DMS 273 (cell line): ENCODE results near the gene PROCA1.

Experiments
- DNase-seq: peaks from one replicate; lab custom pipeline; 2025; ENCODE audit not compliant: unreplicated experiment; lab: John Stamatoyannopoulos, UW

PROCA1 gene, protein sequence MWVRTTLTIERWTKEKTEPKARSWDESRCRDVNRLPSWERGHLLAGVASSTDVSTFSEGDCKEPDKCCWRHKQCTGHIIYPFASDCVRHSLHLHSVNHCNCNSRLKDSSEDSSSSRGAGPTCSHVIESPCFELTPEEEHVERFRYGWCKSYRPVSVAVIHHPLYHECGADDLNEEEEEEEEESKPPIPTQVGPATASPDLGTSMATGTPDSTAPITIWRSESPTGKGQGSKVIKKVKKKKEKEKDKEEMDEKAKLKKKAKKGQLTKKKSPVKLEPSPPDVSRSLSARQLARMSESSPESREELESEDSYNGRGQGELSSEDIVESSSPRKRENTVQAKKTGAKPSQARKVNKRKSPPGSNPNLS

DNA sequence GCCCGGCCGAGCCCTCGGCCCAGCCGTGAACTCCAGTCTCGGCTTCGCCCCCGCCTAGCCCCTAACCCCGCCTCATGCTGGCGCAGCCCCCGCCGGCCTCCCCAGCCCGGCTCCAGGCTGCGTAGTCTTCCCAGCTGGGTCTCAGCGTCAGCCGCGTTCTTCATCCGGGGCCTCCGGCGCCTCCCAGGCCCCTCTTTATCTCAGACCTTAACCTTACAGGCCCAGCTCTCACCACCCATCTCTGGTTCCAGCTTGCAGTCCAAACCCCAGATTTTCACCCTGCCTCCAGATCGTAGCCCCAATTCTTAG is at the start of gene PROCA1:
Gene PROCA1 (minus strand): TSS at position 166 of the 309 bp plus-strand sequence. CDS start 228 bp downstream, outside the sequence.
- DNase-seq: no peak

DNA sequence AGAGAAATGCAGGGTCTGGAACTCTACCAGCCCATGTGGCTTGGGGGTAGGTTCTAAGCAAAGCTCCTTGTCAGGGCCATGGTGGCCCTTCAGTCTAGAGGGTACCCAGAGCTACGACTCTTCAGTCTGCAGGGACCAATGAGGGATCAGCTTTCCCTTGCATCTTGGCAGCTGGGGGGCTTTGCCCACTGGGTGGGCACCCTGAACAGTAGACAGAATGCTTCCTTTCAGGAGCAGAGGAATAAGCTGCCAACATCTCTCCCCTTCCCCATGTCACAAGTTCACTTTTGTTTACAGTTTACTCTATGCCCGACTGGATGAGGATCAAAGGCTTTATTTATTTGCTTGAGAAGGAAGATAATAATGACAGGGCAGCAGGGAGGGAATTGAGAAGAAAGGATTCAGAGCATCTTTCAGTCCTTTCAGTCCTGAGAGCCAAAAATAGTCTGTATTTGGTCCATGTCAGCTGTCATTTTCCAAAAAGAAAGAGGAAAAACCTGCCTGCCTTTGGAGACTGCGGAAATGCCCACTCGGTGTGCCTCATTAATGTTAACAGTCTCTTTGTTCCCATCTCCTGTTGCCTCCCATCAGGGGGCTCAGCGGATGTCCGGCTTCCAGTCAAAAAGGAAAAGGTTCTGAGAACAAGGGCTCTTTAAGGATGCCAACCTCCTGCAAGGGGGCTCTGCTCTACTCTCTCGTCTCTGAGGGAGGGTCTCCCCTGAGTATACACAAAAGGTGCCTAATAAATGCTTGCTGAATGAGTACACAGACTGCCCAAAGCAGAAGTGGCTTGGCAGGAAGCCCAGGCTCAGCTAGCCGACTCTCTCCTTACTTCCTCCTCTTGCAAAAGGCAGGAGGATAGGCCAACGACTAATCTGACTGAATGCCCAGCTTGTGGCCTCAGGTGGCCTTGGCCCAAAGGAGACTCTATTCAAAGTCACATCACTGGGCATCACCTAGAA is 49.2 kb upstream of the PROCA1 start:
- DNase-seq: no peak

DNA sequence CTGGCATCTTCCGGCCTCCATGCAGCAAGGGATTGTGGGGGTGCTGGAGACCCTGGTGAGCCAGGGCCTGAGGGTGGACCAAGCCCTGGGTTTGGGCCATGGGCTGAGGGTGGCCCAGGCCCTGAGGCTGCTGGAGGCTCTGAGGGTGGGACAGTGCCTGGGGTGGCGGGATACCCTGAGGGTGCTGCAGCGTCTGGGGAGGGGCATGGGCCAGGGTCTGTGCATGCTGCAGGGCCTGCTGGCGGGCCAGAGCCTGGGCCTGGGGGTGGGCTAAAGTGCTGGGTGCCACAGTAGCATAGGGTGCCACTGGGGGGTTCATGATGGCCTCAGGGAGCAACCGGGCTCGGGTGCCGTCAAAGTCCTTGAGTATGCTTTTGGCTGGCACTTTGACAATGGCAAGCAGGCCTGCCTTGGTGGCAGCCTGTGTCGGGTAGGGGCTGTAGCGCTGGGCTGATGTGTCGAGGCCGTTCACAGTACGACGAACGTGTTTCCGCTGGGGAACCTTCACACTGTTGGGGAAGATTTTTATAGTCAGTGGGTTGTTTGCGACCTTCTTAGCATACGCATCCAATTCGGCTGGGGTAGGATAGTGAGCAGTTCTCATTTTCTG is 47.7 kb upstream of the PROCA1 start:
- no peak for DNase-seq

DNA sequence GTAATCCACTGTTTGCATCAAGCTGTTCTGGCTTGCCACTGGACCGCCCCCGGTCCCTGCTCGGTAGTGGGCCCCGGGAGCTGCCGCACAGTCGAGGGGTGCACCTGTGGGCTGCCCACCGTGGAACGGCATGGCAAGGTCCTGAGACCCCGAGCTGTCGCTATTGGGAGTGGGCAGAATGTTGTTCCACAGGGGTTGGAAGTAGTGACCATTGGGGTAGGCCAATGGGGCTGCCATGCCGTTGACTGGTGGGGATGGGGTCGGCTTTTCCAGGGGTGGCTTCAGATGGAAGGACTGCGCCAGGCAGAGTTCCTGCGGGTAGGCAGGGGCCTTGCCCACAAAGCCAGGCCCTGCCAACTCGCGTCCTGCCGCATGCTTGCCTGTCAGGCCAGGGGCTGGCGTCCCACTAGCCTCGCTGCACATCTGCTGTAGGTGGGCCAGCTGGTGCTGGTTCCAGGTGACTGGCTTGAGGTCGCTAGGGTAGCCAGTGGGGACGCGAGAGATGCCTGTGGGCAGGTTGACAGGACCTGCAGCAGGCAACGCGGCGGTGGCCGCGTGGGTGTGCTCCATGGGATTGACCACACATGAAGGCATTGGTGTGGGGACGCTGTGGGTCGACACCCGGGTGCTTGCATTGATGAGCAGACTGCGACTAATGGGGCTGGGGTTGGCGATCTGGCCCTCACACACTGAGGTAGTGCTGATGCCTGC is 46.9 kb upstream of the PROCA1 start:
- no peak for DNase-seq

DNA sequence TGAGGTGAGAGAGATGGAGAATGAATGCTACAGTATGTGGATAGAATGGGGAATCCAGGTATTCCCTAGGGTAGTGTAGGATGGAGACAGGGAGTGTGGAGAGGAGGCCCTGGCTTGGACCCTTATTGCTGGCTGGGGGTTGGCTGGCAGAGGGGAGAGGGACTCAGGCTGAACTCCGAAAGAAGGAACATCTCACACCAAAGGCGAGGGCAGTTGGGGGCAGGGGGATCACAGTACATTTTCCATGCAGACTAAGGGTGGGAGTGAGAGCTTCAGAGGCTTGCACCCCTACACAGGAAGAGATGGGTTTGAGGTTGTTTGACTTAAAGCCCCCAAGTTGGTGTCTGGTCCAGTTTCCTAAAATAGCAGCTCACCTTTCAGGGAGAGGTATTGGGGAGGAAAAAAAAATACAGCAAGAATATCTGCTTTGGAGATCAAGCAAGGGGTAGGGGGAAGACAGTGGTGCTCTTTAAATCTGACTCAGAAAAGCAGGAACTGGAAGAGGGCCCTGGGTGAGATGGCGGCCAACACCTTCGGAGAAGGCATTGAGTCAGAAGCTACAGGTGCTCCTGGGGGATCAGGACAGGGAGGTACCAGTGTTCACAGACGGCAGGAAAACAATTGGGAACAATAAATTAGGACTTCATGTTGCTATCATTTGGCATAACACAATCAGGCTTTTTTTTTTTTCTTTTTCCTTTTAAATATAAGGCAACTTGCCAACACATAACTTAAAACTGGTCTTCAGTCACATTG is 44.5 kb upstream of the PROCA1 start:
- DNase-seq: no peak

DNA sequence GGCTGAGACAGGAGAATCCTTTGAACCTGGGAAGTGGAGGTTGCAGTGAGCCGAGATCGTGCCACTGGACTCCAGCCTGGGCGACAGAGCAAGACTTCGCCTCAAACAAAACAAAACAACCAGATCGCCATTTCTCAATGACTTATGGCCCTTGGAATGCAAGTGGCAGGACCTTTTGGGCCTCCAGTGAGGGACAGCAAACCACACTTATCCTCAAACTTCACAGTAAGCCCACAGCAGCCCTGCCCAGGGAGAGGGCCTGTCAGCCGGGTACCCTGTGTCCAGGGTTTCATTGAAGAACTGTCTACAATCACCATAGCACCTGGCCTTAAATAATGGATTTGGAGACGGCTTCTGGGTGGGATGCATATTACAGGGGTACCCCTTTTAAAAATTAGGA is 43.8 kb upstream of the PROCA1 start:
- DNase-seq: no peak

DNA sequence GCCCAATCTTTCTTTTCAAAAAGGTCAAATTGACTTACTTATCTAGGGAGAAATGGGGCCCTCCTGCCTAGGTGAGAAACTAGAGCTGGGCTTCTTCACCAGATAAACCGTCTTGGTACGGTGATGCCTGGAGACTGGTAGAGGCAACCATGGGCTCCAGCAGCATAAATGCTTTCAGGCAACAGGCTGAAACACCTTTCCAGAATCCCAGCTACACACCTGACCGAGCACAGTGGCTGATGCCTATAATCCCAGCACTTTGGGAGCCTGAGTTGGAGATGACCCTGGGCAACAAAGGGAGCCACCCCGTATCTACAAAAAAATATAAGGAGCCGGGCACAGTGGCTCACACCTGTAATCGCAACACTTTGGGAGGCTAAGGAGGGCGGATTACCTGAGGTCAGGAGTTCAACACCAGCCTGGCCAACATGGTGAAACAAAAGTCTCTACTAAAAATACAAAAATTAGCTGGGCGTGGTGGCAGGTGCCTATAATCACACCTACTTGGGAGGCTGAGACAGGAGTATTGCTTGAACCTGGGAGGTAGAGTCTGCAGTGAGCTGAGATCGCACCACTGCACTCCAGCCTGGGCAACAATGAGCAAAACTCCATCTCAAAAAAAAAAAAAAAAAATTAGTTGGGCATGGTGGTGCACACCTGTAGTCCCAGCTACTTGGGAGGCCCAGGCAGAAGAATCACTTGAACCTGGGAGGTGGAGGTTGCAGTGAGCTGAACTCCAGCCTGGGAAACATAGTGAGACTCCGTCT is 40.1 kb upstream of the PROCA1 start:
- no peak for DNase-seq

DNA sequence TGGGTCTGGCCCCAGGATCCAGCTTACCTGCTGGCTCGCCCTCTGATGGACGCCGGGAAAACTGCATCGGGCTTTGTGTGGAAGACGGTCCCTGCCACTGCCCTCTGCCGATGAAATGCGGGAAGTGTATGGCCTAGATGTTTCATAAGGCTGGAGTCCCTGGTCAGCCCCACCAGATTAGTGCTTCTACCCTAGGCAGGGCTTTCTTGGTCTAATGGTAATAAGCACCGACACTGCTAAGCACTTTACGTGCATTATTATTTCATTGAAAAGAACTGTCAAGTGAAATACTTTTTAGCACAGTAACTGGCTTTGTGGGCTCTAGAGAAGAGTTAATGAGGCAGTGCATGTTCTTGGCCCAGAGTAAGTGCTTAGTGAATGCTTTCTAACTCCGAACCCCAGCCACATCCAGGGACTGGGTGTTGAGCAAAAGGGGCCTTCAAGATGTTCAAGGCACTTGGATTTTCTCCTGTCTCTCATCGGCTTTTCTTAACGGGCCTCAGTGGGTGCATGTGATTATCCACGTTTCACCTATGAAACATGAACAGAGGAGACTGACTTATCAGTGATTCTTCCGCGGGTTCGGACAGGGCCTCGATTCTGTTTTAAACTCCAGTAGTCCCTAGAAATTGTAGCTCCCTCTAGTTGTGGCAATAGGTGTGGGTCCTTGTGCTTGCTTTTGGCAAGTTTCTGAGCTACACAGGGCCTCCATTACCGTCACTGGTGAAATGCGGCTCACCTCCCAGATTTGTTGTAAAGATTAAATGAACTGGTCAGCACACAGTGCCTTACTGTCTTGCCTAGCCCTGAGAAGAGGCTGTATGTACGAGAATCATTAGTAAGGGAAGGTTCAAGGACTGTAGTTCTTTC is 38.7 kb upstream of the PROCA1 start:
- DNase-seq: peak; percentile 97

DNA sequence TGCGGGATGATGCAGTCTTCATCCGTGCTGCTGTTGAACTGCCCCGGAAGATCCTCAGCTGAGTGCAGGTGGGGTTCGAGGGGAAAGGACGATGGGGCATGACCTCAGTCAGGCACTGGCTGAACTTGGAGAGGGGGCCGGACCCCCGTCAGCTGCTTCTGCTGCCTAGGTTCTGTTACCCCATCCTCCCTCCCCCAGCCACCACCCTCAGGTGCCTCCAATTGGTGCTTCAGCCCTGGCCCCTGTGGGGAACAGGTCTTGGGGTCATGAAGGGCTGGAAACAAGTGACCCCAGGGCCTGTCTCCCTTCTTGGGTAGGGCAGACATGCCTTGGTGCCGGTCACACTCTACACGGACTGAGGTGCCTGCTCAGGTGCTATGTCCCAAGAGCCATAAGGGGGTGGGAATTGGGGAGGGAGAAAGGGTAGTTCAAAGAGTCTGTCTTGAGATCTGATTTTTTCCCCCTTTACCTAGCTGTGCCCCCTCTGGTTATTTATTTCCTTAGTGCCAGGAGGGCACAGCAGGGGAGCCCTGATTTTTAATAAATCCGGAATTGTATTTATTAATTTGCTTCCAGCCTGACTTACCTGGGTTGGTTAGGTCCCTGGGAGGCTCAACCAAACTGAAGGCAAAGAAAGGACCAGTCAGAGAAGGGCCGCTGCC is 38.0 kb upstream of the PROCA1 start:
- no peak for DNase-seq

DNA sequence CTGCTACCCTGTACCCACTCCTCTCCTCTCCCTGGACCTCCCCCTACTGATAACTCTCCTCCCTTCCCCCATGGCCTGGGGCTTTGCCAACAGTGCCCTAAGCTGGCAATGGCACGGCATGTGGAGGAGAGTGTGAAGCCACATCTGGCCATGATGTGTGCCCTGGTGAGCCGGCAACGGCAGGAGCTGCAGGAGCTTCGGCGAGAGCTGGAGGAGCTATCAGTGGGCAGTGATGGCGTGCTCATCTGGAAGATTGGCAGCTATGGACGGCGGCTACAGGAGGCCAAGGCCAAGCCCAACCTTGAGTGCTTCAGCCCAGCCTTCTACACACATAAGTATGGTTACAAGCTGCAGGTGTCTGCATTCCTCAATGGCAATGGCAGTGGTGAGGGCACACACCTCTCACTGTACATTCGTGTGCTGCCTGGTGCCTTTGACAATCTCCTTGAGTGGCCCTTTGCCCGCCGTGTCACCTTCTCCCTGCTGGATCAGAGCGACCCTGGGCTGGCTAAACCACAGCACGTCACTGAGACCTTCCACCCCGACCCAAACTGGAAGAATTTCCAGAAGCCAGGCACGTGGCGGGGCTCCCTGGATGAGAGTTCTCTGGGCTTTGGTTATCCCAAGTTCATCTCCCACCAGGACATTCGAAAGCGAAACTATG is 37.3 kb upstream of the PROCA1 start:
- DNase-seq: peak; percentile 39

DNA sequence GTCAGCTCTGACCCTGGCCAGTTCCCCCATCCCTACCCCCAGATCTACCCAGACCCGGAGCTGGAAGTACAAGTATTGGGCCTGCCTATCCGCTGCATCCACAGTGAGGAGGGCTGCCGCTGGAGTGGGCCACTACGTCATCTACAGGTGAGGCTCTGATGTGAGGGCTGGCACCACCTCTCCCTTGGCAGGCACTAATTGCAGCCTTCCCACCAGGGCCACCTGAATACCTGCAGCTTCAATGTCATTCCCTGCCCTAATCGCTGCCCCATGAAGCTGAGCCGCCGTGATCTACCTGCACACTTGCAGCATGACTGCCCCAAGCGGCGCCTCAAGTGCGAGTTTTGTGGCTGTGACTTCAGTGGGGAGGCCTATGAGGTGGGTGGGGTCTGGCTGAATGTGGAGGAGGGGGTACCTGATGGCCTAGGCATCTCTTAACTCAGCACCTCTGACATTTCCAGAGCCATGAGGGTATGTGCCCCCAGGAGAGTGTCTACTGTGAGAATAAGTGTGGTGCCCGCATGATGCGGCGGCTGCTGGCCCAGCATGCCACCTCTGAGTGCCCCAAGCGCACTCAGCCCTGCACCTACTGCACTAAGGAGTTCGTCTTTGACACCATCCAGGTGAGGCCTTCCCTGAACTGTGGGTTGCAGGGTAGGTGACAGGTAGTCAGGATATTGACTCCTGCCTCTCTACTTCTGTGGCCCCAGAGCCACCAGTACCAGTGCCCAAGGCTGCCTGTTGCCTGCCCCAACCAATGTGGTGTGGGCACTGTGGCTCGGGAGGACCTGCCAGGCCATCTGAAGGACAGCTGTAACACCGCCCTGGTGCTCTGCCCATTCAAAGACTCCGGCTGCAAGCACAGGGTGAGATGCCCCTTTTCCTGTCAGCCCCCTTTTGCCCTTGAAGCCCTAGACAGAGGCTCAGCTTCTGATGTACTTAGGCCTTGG is 36.4 kb upstream of the PROCA1 start:
- DNase-seq: no peak

DNA sequence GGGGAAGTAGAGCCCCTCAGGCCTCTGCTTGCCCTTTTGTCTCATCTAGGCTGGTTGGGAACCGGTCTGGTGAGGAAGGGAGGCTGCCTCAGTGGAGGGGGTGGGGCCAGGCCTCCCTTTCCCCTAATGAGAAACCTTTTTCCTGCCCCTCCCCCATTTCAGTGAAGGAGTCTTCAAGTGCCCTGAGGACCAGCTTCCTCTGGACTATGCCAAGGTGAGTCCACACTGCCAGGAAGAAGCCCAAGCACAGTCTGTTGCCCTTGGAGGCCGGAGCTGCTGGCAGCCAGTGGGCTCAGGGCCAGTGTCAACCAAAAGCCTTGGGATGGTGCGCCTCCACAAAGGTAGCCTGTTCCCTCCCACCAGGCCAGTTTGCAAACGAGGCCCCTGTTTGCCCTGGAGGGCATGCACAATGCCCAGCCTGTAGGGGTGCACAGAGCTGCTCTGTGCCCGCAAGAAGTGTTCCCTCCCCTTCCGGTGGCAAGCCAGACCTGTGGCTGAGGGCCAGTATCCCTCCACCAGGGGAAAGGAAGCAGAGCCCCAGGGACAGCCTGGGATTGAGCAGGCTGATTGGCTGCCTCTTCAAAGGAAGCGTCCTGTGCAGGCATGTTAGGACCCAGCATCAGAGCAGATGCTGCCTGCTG is 35.5 kb upstream of the PROCA1 start:
- DNase-seq: peak; percentile 94

DNA sequence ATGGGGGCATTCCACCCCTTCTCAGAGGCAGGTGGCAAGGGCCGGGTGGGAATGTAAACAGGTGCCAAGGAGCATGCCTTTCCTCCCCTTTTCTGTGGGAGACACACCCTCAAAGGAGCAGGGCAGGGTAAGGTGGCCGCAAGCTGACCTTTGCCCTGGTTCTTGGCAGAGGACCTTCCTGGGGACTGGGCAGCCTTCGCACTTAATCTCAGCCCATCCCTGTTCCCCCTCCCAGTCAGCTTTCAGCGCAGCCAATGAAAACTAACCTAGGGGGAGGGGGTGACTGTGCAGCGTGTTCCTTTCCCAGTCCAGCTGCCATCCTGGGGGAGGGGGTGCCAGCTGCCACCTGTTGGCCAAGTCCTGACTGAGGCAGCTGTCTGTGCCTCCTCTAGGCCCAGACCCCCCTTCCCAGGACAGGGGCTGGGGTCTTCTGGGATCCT is 34.9 kb upstream of the PROCA1 start:
- DNase-seq: peak; percentile 96

DNA sequence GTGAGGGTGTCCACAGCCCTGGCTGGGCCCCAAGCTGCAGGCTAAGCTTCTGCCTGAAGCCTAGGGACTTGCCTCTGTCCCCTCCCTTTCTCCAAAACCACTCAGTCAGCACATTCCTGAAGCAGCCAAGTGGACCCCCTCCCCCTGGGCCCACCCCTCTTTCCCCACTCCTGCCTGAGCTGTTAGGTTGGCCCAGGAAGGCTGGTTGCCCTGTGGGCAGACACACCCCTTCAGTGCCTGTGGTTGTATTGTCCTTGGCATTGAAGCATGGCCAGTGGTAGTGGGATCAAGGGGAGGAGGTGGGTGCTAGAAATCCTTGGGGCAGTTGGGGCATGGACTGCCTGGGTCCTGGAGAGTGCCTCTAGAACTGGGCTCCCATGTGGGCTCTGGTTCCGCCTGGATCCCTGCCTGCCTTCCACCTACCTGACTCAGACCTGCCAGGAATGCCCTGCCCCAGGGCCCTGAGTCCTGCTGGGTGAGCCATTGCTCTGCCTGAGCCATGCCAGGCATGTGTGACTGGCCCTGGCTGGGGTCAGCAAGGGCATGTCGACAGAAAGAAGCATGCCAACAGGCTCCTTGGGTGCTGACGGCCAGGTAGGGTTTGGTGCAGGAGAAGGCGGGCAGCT is 34.2 kb upstream of the PROCA1 start:
- no peak for DNase-seq

DNA sequence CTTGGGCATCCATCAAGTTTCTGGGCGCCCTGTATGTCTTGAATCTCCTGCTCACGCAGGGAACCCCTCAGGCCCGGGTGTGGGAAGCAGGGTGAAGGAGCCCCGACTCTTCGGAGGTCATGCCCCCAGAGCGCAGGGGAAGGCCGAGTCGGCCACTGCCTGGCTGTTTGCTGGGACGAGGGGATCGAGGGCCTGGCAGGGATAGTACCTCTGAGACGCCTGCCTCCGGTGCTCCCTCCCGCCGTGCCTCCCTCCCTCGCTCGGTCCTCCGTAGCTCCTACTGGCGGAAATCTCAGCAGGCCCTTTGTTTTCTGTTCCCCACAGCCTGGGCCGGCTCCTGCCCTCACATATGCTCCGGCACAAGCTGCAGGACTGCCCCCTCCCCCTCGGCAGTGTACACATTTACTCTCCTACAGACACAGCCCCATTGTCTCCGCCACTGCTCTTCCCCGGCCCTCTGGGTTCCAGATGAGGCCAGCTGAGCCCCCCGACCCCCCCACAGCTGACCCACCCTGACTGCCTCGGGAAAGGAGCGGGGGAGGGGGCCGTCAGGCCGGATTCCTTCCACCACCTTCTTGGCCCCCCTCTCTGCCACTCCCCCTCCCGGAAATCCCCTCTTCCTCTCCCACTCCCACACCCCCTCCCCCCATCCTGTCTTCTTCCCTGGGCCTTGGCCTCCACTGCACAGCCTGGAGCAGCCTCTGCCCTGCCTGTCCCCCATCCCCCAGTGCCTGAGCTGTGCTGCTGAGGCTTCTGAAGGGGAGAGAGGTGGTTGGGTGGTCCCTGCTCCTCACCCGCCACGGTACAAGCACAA is 33.5 kb upstream of the PROCA1 start:
- DNase-seq: peak; percentile 90
